Measurements from ENCODE around the gene PLEKHO2. TPM values are rescaled to one million over a fixed set of nuclear protein-coding genes. Genes with fewer than 3 reads are reported as not detected.

PLEKHO2 gene
- total RNA-seq, 1 donor from 2014 or later: 34.9 TPM

DNA sequence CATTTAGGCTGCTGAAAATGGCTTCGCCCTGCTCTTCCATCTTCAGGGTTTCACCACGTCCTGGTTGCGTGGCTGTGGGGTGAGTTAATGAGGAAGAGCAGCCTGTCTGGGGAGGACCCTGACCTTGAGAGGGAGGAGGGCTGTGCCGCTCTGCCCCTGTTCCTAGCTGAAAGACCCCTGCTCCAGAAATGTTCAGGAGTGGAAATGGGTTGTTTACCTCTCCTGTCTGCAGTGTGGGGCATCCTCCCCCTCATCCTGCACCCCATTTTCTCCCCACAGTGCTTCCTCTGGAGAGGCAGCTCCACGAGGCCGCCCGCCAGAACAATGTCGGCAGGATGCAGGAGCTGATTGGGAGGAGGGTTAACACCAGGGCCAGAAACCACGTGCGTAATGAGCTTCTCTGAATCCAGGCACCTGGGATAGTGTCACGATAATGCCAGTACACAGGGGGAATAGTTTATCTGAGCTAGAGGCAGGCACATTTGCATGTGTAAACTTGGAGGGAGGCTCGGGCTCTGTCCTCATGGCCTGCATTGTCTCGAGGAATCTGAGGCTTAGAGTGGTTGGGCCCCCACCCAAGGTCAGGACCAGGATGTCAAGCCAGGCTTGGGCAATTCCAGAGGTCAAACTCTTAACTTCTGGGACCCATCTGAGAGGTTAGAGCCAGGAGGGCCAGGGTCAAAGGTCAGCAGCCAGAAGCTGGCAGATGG is 74.0 kb downstream of the PLEKHO2 start:
- peaks cover 17% of the 10 kb centered on the region for H3K4me1 ChIP-seq
- H3K36me3 ChIP-seq: no peaks in the 10 kb centered on the region
- no peaks in the 10 kb centered on the region for H3K9me3 ChIP-seq
- no peak overlapping the region for H3K27ac ChIP-seq
- intact Hi-C loops (cut with DNase I): no loop called here
- no peak overlapping the region for H3K4me3 ChIP-seq
- no peak for DNase-seq (ENCODE audit: extremely low spot score in 2 of 2)
- H3K27me3 ChIP-seq: no peaks in the 10 kb centered on the region
- TF ChIP-seq POLR2A (IDR thresholded peaks at IDR 0.05) (no peak), POLR2AphosphoS5 (IDR thresholded peaks at IDR 0.05; ENCODE audit: insufficient read depth in 1 of 2, low read depth in 1 of 2) (no peak)
- TF ChIP-seq, protein P1, sequence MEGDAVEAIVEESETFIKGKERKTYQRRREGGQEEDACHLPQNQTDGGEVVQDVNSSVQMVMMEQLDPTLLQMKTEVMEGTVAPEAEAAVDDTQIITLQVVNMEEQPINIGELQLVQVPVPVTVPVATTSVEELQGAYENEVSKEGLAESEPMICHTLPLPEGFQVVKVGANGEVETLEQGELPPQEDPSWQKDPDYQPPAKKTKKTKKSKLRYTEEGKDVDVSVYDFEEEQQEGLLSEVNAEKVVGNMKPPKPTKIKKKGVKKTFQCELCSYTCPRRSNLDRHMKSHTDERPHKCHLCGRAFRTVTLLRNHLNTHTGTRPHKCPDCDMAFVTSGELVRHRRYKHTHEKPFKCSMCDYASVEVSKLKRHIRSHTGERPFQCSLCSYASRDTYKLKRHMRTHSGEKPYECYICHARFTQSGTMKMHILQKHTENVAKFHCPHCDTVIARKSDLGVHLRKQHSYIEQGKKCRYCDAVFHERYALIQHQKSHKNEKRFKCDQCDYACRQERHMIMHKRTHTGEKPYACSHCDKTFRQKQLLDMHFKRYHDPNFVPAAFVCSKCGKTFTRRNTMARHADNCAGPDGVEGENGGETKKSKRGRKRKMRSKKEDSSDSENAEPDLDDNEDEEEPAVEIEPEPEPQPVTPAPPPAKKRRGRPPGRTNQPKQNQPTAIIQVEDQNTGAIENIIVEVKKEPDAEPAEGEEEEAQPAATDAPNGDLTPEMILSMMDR (IDR thresholded peaks at IDR 0.05): no peak

DNA sequence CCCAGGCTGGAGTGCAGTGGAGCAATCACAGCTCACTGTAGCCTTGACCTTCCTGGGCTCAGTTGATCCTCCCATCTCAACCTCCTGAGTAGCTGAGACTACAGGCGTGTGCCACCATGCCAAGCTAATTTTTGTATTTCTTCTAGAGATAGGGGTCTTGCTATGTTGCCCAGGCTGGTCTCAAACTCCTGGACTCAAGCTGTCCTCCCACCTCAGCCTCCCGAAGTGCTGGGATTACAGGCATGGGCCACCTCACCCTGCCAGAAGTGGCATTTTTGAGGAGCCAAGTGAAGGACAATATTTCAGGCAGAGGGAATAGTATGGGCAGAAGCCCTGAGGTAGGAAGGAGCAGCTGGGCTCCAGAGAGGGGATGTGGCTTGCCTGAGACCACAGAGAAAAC is 74.7 kb downstream of the PLEKHO2 start:
- H3K4me1 ChIP-seq: peaks cover 12% of the 10 kb centered on the region

DNA sequence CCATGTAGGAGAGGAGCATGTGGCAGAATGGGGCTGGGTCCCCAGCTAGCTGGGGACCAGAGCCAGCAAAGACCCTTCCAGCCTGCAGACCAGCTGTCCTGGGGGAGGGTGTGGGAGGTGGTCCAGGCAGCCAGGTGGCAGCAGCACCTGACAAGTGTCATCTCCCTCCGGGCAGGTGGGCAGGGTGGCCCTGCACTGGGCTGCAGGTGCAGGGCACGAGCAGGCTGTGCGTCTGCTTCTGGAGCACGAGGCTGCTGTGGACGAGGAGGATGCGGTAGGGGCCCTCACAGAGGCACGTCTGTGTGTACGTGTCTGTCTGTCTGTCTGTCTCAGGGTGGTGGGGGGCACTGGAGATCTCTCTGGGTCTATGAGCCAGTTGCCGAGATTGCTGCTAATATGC is 75.5 kb downstream of the PLEKHO2 start:
- peaks cover 6% of the 10 kb centered on the region for H3K4me1 ChIP-seq
- H3K36me3 ChIP-seq: no peaks in the 10 kb centered on the region
- intact Hi-C loops (cut with DNase I): no loop called here
- H3K4me3 ChIP-seq: no peak overlapping the region
- TF ChIP-seq POLR2AphosphoS5 (IDR thresholded peaks at IDR 0.05; ENCODE audit: insufficient read depth in 1 of 2, low read depth in 1 of 2) (no peak), POLR2A (IDR thresholded peaks at IDR 0.05) (no peak)
- TF ChIP-seq, protein P1 (IDR thresholded peaks at IDR 0.05): no peak
- H3K27ac ChIP-seq: no peak overlapping the region
- no peak for DNase-seq (ENCODE audit: extremely low spot score in 2 of 2)
- H3K9me3 ChIP-seq: no peaks in the 10 kb centered on the region
- no peaks in the 10 kb centered on the region for H3K27me3 ChIP-seq

More for the DNA sequence above, 74.7 kb downstream of the PLEKHO2 start:
- DNase-seq (ENCODE audit: extremely low spot score in 2 of 2): no peak
- Histone ChIP-seq H3K9me3 (no peaks in the 10 kb centered on the region), H3K36me3 (no peaks in the 10 kb centered on the region), H3K4me3 (no peak overlapping the region), H3K27ac (no peak overlapping the region), H3K27me3 (no peaks in the 10 kb centered on the region)
- TF ChIP-seq, protein P1 (IDR thresholded peaks at IDR 0.05): no peak
- no peak for TF ChIP-seq POLR2A (IDR thresholded peaks at IDR 0.05)
- TF ChIP-seq POLR2AphosphoS5 (IDR thresholded peaks at IDR 0.05; ENCODE audit: insufficient read depth in 1 of 2, low read depth in 1 of 2): no peak
- intact Hi-C loops (cut with DNase I): no loop called here

Other genes with a start within 250 kb of the PLEKHO2 start
- gene RBPMS2, start 66.3 kb upstream of the PLEKHO2 start, total RNA-seq: 3.7 TPM
- 6.6 TPM for gene PIF1, start 16.3 kb upstream of the PLEKHO2 start, total RNA-seq
- 17.7 TPM for gene ANKDD1A, start 70.0 kb downstream of the PLEKHO2 start, total RNA-seq
- 62.6 TPM for gene SPG21, start 148.0 kb downstream of the PLEKHO2 start, total RNA-seq
- gene MTFMT, start 187.7 kb downstream of the PLEKHO2 start, total RNA-seq: 18.7 TPM
- gene SLC51B, start 203.5 kb downstream of the PLEKHO2 start, total RNA-seq: not detected
- 85.7 TPM for gene RASL12, start 226.1 kb downstream of the PLEKHO2 start, total RNA-seq
- not detected for gene KBTBD13, start 234.8 kb downstream of the PLEKHO2 start, total RNA-seq